ENCODE measurements around the gene NR5A1.

- TF ChIP-seq, protein P1, sequence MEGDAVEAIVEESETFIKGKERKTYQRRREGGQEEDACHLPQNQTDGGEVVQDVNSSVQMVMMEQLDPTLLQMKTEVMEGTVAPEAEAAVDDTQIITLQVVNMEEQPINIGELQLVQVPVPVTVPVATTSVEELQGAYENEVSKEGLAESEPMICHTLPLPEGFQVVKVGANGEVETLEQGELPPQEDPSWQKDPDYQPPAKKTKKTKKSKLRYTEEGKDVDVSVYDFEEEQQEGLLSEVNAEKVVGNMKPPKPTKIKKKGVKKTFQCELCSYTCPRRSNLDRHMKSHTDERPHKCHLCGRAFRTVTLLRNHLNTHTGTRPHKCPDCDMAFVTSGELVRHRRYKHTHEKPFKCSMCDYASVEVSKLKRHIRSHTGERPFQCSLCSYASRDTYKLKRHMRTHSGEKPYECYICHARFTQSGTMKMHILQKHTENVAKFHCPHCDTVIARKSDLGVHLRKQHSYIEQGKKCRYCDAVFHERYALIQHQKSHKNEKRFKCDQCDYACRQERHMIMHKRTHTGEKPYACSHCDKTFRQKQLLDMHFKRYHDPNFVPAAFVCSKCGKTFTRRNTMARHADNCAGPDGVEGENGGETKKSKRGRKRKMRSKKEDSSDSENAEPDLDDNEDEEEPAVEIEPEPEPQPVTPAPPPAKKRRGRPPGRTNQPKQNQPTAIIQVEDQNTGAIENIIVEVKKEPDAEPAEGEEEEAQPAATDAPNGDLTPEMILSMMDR (IDR thresholded peaks at IDR 0.05): no peak
- no peak for TF ChIP-seq POLR2AphosphoS5 (IDR thresholded peaks at IDR 0.05)
These were observed 22.0 kb downstream of the NR5A1 start for GRCh38 chr9:124485201-124485600.

All from suprapubic skin (tissue), 3 donors.